ENCODE data around the gene TTYH3. TPM values are rescaled to one million over a fixed set of nuclear protein-coding genes. Genes with fewer than 3 reads are reported as not detected.

Gene TTYH3
- total RNA-seq, 1 experiment from 2014 or later = 122 TPM

GRCh38 chr7:2667843-2668242, 36.1 kb downstream of the TTYH3 start:
- no peak overlapping the region for H2AK5ac ChIP-seq (ENCODE audit: insufficient read length, low read length)
- H4K20me1 ChIP-seq (ENCODE audit: control insufficient read depth, insufficient read depth, insufficient read length) = no peaks in the 10 kb centered on the region
- H3K9ac ChIP-seq (ENCODE audit: extremely low read depth, insufficient read length, low read length) = no peak overlapping the region
- no peak overlapping the region for H4K8ac ChIP-seq (replicated peaks; ENCODE audit: insufficient read length, low read depth, low read length)
- H3K27me3 Mint-ChIP-seq (ENCODE audit: low read depth) = peaks cover 46% of the 10 kb centered on the region
- H4K91ac ChIP-seq (ENCODE audit: insufficient read length, low read depth, low read length) = no peak overlapping the region
- no peak overlapping the region for H2BK12ac ChIP-seq (ENCODE audit: insufficient read length, low read depth, low read length)
- no peaks in the 10 kb centered on the region for H3K79me2 ChIP-seq (ENCODE audit: insufficient read depth, low read length)
- H3K4me1 Mint-ChIP-seq = peaks cover 5 to 14% of the 10 kb centered on the region in 2 experiments; a peak in 2 of 4 replicates
- no peak overlapping the region for H3K27ac ChIP-seq (ENCODE audit: insufficient read length, low read depth, low read length)
- H3K4me1 ChIP-seq (ENCODE audit: insufficient read depth, low read length) = no peaks in the 10 kb centered on the region; the same call in 1 of the 2 replicates
- no peak overlapping the region for H3T11ph ChIP-seq (ENCODE audit: low read length)
- H3K23me2 ChIP-seq (ENCODE audit: insufficient read length, low read depth, low read length, poor library complexity, severe bottlenecking) = no peaks in the 10 kb centered on the region
- no peak overlapping the region for H4K5ac ChIP-seq (ENCODE audit: insufficient read length, low read depth, low read length)
- no peak overlapping the region for H3K4ac ChIP-seq (ENCODE audit: low read depth, low read length)
- H3K36me3 Mint-ChIP-seq (ENCODE audit: insufficient read depth in 1 of 3, low read depth in 3 of 3) = no peaks in the 10 kb centered on the region; a peak in 1 of 7 replicates
- no peaks in the 10 kb centered on the region for H3K79me1 ChIP-seq (ENCODE audit: insufficient read depth, low read depth, low read length, poor library complexity, severe bottlenecking)
- no peak overlapping the region for H3K27ac Mint-ChIP-seq
- no CpG with 5 or more reads among the region's 7 CpGs for WGBS (ENCODE audit: extremely low coverage, insufficient read length, low lambda C conversion rate)
- H3K9me3 Mint-ChIP-seq = peaks cover 2 to 5% of the 10 kb centered on the region in 2 experiments; a peak in 3 of 5 replicates
- H3K4me2 ChIP-seq (ENCODE audit: insufficient read depth, insufficient read length, low read length) = no peak overlapping the region
- no peak overlapping the region for H2BK15ac ChIP-seq (ENCODE audit: low read depth, low read length)
- no peak overlapping the region for H3K18ac ChIP-seq (ENCODE audit: insufficient read length, low read depth, low read length)
- no peaks in the 10 kb centered on the region; the same call in 1 of the 2 replicates for H3K27me3 ChIP-seq (ENCODE audit: insufficient read depth, low read length)
- no peak overlapping the region for H3K56ac ChIP-seq (ENCODE audit: insufficient read length, low read depth, low read length)
- no peaks in the 10 kb centered on the region for H3K9me3 ChIP-seq (ENCODE audit: control insufficient read depth, low read depth, low read length)
- H3K4me3 Mint-ChIP-seq = no peak overlapping the region
- H3K14ac ChIP-seq (ENCODE audit: insufficient read depth, low read length) = no peak overlapping the region; the same call in 1 of the 2 replicates
- no peak overlapping the region for H2AFZ ChIP-seq (ENCODE audit: low read length)
- no peak for DNase-seq
- H2BK5ac ChIP-seq (ENCODE audit: insufficient read length, low read length) = no peak overlapping the region
- no peak overlapping the region for H2BK20ac ChIP-seq (ENCODE audit: low read depth, low read length, poor library complexity, severe bottlenecking)
- TF ChIP-seq CTCF (conservative IDR thresholded peaks at IDR 0.05) = no peak
- no peak overlapping the region for H3K23ac ChIP-seq (ENCODE audit: insufficient read length, low read depth, low read length)
- no peak overlapping the region for H2BK120ac ChIP-seq (ENCODE audit: low read depth, low read length, poor library complexity, severe bottlenecking)
